ENCODE data around the gene MMD2.

GRCh38 chr7:4857189-4857588 is 101.8 kb downstream of the MMD2 start:
- no peak for TF ChIP-seq CTCF (IDR thresholded peaks at IDR 0.05; ENCODE audit: low read length)
- TF ChIP-seq EZH2 (optimal IDR thresholded peaks at IDR 0.05; ENCODE audit: low read depth, low read length) = no peak
- no peak for TF ChIP-seq EZH2phosphoT487 (IDR thresholded peaks at IDR 0.05; ENCODE audit: low read length)
